Bronchial epithelial cell (primary cell): ENCODE measurements around the gene MBP. TPM values are rescaled to one million over a fixed set of nuclear protein-coding genes. Genes with fewer than 3 reads are reported as not detected.

Experiments used
- DNase-seq: peaks from one replicate; pipeline ENCODE4 v3.0.0-alpha.2; 2010; ENCODE audit warnings: low read depth
- FAIRE-seq: peaks from 2 replicates; lab custom pipeline; 2011; peaks lifted over from hg19 to GRCh38; lab: Jason Lieb, UNC
- H3K27me3 ChIP-seq: 2 replicates; pipeline ENCODE4 v1.5.1; 2011; ENCODE audit warnings: low read length; ENCODE audit not compliant: control insufficient read depth, insufficient read depth
- H3K36me3 ChIP-seq: 2 replicates; pipeline ENCODE4 v1.5.1; 2011; ENCODE audit warnings: low read length; ENCODE audit not compliant: control insufficient read depth, insufficient read depth
- H3K4me3 ChIP-seq: 2 replicates; pipeline ENCODE4 v1.5.1; 2011; ENCODE audit warnings: mild to moderate bottlenecking, low read depth, low read length, control low read depth
- total RNA-seq: library from RNA; depleted of rRNA; stranded (reverse); fragments of >200 nt; gene quantifications from 2 replicates; pipeline ENCODE4 v1.2.1, GENCODE V29; 2014
- TF ChIP-seq, protein P1 (sequence below): IDR thresholded peaks from 2 replicates; pipeline ENCODE4 v1.5.1; 2011; ENCODE audit warnings: mild to moderate bottlenecking, moderate library complexity, low read length, control low read depth, inconsistent platforms; ENCODE audit not compliant: insufficient read depth, severe bottlenecking

Gene MBP
- total RNA-seq, 1 donor from 2014 or later = 26.6 TPM

DNA sequence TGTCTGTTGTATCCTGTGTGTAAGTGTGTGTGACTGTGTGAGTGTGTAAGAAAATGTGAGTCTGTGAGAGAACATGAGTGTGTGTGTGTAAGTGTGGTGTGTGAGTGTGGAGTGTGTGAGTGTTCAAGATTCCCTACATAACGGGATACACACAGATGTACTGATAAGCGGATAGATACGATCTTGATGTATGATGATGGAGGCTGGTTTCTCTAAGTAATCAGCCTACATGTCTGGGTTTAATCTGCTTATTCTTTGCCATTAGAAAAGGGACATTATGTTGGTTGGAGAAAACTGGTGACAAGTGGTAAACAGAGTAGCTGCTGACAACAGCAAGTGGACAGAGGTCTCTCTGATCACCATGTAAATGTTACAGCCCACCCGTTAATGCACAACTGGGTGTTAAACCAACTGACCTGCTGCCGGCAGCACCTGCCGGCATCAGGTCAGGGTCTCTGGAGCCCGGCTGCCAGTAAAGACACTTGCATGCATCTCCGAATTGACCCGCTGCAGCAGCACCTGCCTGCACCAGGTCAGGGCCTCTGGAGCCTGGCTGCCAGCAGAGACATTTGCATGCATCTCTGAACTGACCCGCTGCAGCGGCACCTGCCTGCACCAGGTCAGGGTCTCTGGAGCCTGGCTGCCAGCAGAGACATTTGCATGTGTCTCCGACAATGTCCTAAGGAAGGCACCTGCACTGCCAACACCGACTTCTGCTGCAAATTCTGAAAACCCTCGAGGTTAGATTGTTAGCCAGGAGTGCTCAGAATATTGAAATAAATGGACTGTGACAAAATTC, 87.5 kb downstream of the MBP start:
- H3K27me3 ChIP-seq = no peaks in the 10 kb centered on the region
- FAIRE-seq (peak; percentile 55), DNase-seq (no peak)
- TF ChIP-seq, protein P1, sequence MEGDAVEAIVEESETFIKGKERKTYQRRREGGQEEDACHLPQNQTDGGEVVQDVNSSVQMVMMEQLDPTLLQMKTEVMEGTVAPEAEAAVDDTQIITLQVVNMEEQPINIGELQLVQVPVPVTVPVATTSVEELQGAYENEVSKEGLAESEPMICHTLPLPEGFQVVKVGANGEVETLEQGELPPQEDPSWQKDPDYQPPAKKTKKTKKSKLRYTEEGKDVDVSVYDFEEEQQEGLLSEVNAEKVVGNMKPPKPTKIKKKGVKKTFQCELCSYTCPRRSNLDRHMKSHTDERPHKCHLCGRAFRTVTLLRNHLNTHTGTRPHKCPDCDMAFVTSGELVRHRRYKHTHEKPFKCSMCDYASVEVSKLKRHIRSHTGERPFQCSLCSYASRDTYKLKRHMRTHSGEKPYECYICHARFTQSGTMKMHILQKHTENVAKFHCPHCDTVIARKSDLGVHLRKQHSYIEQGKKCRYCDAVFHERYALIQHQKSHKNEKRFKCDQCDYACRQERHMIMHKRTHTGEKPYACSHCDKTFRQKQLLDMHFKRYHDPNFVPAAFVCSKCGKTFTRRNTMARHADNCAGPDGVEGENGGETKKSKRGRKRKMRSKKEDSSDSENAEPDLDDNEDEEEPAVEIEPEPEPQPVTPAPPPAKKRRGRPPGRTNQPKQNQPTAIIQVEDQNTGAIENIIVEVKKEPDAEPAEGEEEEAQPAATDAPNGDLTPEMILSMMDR = no peak
- H3K4me3 ChIP-seq = no peak overlapping the region
- peaks cover 2% of the 10 kb centered on the region for H3K36me3 ChIP-seq

DNA sequence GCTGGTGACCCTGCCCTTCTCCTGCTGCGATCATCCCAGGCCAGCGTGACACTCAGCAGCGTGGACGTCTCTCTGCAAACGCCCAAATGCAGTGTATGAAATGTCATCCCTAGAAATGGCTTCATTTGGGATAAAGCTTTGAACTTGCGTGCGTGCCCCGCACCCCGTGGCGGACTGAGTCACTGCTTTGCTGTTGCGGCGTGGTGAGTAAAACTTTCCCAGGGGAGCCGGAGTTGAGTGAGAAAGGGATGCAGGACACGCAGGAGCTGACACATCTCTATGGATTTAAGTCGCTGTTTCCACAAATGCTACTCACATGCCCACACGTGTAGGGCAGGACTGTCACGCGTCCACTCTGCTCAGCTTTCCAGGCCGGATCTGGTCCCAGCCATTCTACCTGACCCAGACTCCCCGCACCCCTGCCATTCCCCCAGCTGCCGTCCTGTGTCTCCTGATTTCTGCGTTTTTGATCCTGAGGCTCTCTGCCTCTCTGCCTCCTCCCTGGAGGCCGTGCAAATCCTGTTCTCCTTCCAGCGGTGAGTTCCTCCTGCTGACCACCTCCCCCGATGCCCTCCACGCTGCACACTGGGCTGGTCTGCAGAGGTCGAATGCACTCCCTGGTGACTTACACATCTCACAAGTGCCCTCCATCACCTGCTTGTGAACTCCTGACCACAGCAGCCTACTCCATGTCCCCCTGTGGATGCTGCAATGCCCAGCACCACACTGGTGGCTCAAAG, 88.9 kb downstream of the MBP start:
- FAIRE-seq (no peak), DNase-seq (no peak)
- H3K27me3 ChIP-seq = no peaks in the 10 kb centered on the region
- no peak overlapping the region for H3K4me3 ChIP-seq
- TF ChIP-seq, protein P1 = no peak
- peaks cover 2% of the 10 kb centered on the region for H3K36me3 ChIP-seq

DNA sequence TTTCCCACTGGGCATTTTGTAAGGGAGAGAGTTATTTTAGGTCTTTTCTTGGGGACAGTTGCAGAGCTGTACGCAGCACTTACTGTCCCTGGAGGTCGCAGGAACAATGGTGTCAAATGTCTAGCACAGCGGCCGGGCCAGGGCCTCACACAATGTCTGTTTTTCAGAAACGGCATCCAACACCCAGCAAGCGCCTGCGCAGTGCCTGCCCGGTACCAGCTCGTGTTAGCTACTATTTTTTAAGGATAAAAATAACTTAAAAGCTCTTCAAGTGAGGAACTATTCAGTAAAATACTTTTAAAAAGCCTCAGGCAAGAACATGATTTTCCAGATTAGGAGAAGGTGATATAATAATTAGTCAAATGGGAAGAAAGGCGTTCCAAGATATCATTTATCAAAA, 90.0 kb downstream of the MBP start:
- peak; percentile 33 for DNase-seq
- Histone ChIP-seq H3K4me3 (no peak overlapping the region), H3K27me3 (no peaks in the 10 kb centered on the region), H3K36me3 (peaks cover 2% of the 10 kb centered on the region)
- FAIRE-seq = no peak
- TF ChIP-seq, protein P1 = no peak

GRCh38 chr18:77039196-77040130, 93.1 kb downstream of the MBP start:
- TF ChIP-seq, protein P1 = no peak
- FAIRE-seq = no peak
- DNase-seq = peak; percentile 75
- Histone ChIP-seq H3K27me3 (no peaks in the 10 kb centered on the region), H3K4me3 (no peak overlapping the region), H3K36me3 (no peaks in the 10 kb centered on the region)

- TF ChIP-seq, protein P1 = no peak
- no peaks in the 10 kb centered on the region for H3K36me3 ChIP-seq
- peak; percentile 40 for FAIRE-seq
- H3K27me3 ChIP-seq = no peaks in the 10 kb centered on the region
- no peak overlapping the region for H3K4me3 ChIP-seq
- DNase-seq = no peak
Measured at GRCh38 chr18:77038182-77038858, 94.3 kb downstream of the MBP start.
